HG03432 (cell line): ENCODE results near the gene ZNF710.

Source experiments
- ATAC-seq: cut with Tn5 transposase; IDR thresholded peaks from one replicate; pipeline ENCODE4 v1.9.1; 2021; ENCODE audit warnings: mild to moderate bottlenecking, moderate library complexity; ENCODE audit not compliant: unreplicated experiment

ZNF710 gene

GRCh38 chr15:90016721-90017120, 15.6 kb downstream of the ZNF710 start:
- ATAC-seq = no peak

GRCh38 chr15:90018216-90018831, 17.2 kb downstream of the ZNF710 start:
- no peak for ATAC-seq

GRCh38 chr15:90019611-90020010, 18.5 kb downstream of the ZNF710 start:
- ATAC-seq = no peak

- ATAC-seq = no peak
Measured at GRCh38 chr15:90020021-90020735, 19.1 kb downstream of the ZNF710 start.

- ATAC-seq = no peak
Measured at GRCh38 chr15:90020936-90021507, 19.9 kb downstream of the ZNF710 start.

GRCh38 chr15:90022345-90022744, 21.2 kb downstream of the ZNF710 start:
- no peak for ATAC-seq

GRCh38 chr15:90022905-90023700, 22.0 kb downstream of the ZNF710 start:
- ATAC-seq = no peak

- ATAC-seq = no peak
Measured at GRCh38 chr15:90024406-90024805, 23.3 kb downstream of the ZNF710 start.

GRCh38 chr15:90025489-90026033, 24.4 kb downstream of the ZNF710 start:
- no peak for ATAC-seq

- ATAC-seq = no peak
Measured at GRCh38 chr15:90028376-90028944, 27.3 kb downstream of the ZNF710 start.

GRCh38 chr15:90029024-90029423, 27.9 kb downstream of the ZNF710 start:
- no peak for ATAC-seq

- no peak for ATAC-seq
Measured at GRCh38 chr15:90030376-90030775, 29.3 kb downstream of the ZNF710 start.

- ATAC-seq = peak; percentile 90
Measured at GRCh38 chr15:90031231-90031791, 30.2 kb downstream of the ZNF710 start.

GRCh38 chr15:90033006-90033405, 31.9 kb downstream of the ZNF710 start:
- no peak for ATAC-seq

- ATAC-seq = no peak
Measured at GRCh38 chr15:90033448-90033847, 32.3 kb downstream of the ZNF710 start.

- no peak for ATAC-seq
Measured at GRCh38 chr15:90035095-90035839, 34.1 kb downstream of the ZNF710 start.

- ATAC-seq = no peak
Measured at GRCh38 chr15:90035840-90036230, 34.7 kb downstream of the ZNF710 start.

GRCh38 chr15:90036343-90036742, 35.2 kb downstream of the ZNF710 start:
- no peak for ATAC-seq

- no peak for ATAC-seq
Measured at GRCh38 chr15:90036806-90037510, 35.8 kb downstream of the ZNF710 start.
